SK-N-MC (cell line): ENCODE data around the gene RGS1.

ENCODE experiments used
- EZH2 ChIP-seq: fragments of 200-600 bp; sonication (generic); IDR thresholded peaks from one replicate; pipeline ENCODE4 v1.6.1; 2017; ENCODE audit warnings: antibody characterized with exemption
- POLR2AphosphoS5 ChIP-seq: IDR thresholded peaks from 2 replicates; pipeline ENCODE4 v1.6.1; 2012; ENCODE audit warnings: mild to moderate bottlenecking, low read depth, low read length, borderline replicate concordance

DNA sequence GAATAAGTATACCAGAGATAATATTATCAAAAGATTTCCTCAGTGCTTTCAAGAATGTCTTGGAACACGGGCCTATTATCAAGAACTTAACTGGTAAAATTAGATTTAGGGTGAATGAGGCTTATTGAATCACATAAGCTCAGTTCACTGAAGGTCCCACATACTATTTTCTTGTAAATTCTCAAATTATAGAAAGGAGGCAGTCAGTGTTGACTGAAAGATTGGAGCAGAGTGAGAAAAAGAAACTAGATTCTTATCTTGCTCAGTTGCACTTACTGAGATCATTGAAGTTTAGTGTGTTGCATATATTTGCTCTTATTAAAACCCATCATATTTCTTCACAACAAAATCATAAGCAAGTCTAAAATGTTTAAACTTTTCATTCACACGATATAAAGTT lies 3.9 kb upstream of the RGS1 start:
- TF ChIP-seq POLR2AphosphoS5 (no peak), EZH2 (no peak)
